Measurements from ENCODE around the gene INTS6. TPM values are rescaled to one million over a fixed set of nuclear protein-coding genes. Genes with fewer than 3 reads are reported as not detected.

INTS6 gene
- total RNA-seq, 4 donors from 2014 or later, result 42.1 to 53.7 (median 45.4) TPM

- H3K27me3 ChIP-seq, result no peaks in the 10 kb centered on the region
- H3K36me3 ChIP-seq, result peaks cover 21 to 36% of the 10 kb centered on the region in 2 donors
- DNase-seq, result no peak
- H3K4me1 ChIP-seq, result no peaks in the 10 kb centered on the region
- no peak overlapping the region for H3K4me3 ChIP-seq (replicated peaks in 1 of 3)
- no peak overlapping the region for H3K27ac ChIP-seq
- no peaks in the 10 kb centered on the region for H3K9me3 ChIP-seq
- TF ChIP-seq POLR2A (IDR thresholded peaks at IDR 0.05) (no peak), CTCF (IDR thresholded peaks at IDR 0.05) (no peak)
- 93 to 94% methylated on average over 6 of the region's 6 CpGs for WGBS, 2 donors
- intact Hi-C loops (cut with DNase I), result no loop called here
These were observed 81.0 kb downstream of the INTS6 start for GRCh38 chr13:51371768-51372399.

- H3K4me1 ChIP-seq, result no peaks in the 10 kb centered on the region
- no peaks in the 10 kb centered on the region for H3K27me3 ChIP-seq
- no peaks in the 10 kb centered on the region for H3K9me3 ChIP-seq
- no peak for DNase-seq
- H3K36me3 ChIP-seq, result peaks cover 21 to 45% of the 10 kb centered on the region in 2 donors
- WGBS, 2 donors, result 89 to 94% methylated on average over 2 of the region's 2 CpGs
- no peak overlapping the region for H3K27ac ChIP-seq
- H3K4me3 ChIP-seq (replicated peaks in 1 of 3), result no peak overlapping the region
- TF ChIP-seq POLR2A (IDR thresholded peaks at IDR 0.05) (no peak), CTCF (IDR thresholded peaks at IDR 0.05) (no peak)
- intact Hi-C loops (cut with DNase I), result no loop called here
These were observed 82.0 kb downstream of the INTS6 start for GRCh38 chr13:51370811-51371210.

GRCh38 chr13:51370116-51370515, 82.7 kb downstream of the INTS6 start:
- H3K9me3 ChIP-seq, result no peaks in the 10 kb centered on the region
- no peak overlapping the region for H3K4me3 ChIP-seq (replicated peaks in 1 of 3)
- no peak for TF ChIP-seq CTCF (IDR thresholded peaks at IDR 0.05)
- no peak for TF ChIP-seq POLR2A (IDR thresholded peaks at IDR 0.05)
- intact Hi-C loops (cut with DNase I), result no loop called here
- DNase-seq, result no peak
- peaks cover 20 to 45% of the 10 kb centered on the region in 2 donors for H3K36me3 ChIP-seq
- H3K4me1 ChIP-seq, result no peaks in the 10 kb centered on the region
- H3K27ac ChIP-seq, result no peak overlapping the region
- 93 to 97% methylated on average over 2 of the region's 2 CpGs for WGBS, 2 donors
- no peaks in the 10 kb centered on the region for H3K27me3 ChIP-seq

- DNase-seq, result no peak
- Histone ChIP-seq H3K36me3 (peaks cover 15 to 30% of the 10 kb centered on the region in 2 donors), H3K4me1 (no peaks in the 10 kb centered on the region), H3K27me3 (no peaks in the 10 kb centered on the region), H3K9me3 (no peaks in the 10 kb centered on the region), H3K4me3 (replicated peaks in 1 of 3) (no peak overlapping the region), H3K27ac (no peak overlapping the region)
- WGBS, 2 donors, result 85 to 90% methylated on average over 3 of the region's 3 CpGs
- no peak for TF ChIP-seq CTCF (IDR thresholded peaks at IDR 0.05)
- no peak for TF ChIP-seq POLR2A (IDR thresholded peaks at IDR 0.05)
- intact Hi-C loops (cut with DNase I), result no loop called here
These were observed 88.3 kb downstream of the INTS6 start for GRCh38 chr13:51364404-51365008.

GRCh38 chr13:51363625-51364024, 89.2 kb downstream of the INTS6 start:
- no peak overlapping the region for H3K4me3 ChIP-seq (replicated peaks in 1 of 3)
- intact Hi-C loops (cut with DNase I), result no loop called here
- no peaks in the 10 kb centered on the region for H3K9me3 ChIP-seq
- peaks cover 15 to 27% of the 10 kb centered on the region in 2 donors for H3K36me3 ChIP-seq
- no peaks in the 10 kb centered on the region for H3K27me3 ChIP-seq
- DNase-seq, result no peak
- no peaks in the 10 kb centered on the region for H3K4me1 ChIP-seq
- TF ChIP-seq CTCF (IDR thresholded peaks at IDR 0.05) (no peak), POLR2A (IDR thresholded peaks at IDR 0.05) (no peak)
- no peak overlapping the region for H3K27ac ChIP-seq
